ENCODE results near the gene RINT1. TPM values are rescaled to one million over a fixed set of nuclear protein-coding genes. Genes with fewer than 3 reads are reported as not detected.
A peak's percentile ranks its signal among the peaks of the same experiment; 100 is the strongest.

Gene RINT1
- 10 to 100 TPM; 35.1 to 37.3 (median 37.0) TPM for total RNA-seq
- 19.6 TPM for total RNA-seq (2013)

GRCh38 chr7:105531792-105532671 is at the start of gene RINT1:
TSS of gene RINT1 (plus strand) at chr7:105532201. CDS start at chr7:105532316, 115 bp downstream.
- Mint-ChIP-seq H3K27ac (peak within 1 kb of the TSS; percentile 91 to 94), H3K27me3 (ENCODE audit: low read depth in 2 of 2) (no peaks in the 10 kb centered on the region), H3K9me3 (no peaks in the 10 kb centered on the region), H3K4me1 (peaks cover 20 to 28% of the 10 kb centered on the region in 2 donors), H3K4me3 (peak within 1 kb of the TSS; percentile 95), H3K36me3 (no peaks in the 10 kb centered on the region)
- peak; percentile 70 for TF ChIP-seq CTCF (IDR thresholded peaks at IDR 0.05)
- ATAC-seq: peak; percentile 96 to 99 (median 96)
- Histone ChIP-seq H3K27me3 (ENCODE audit: control insufficient read depth, insufficient read depth, low read length) (no peaks in the 10 kb centered on the region), H3K4me3 (ENCODE audit: low read length) (peak within 1 kb of the TSS; percentile 91), H3K36me3 (ENCODE audit: control insufficient read depth, insufficient read depth, low read length) (peaks cover 8% of the 10 kb centered on the region), H3K4me1 (ENCODE audit: control insufficient read depth, insufficient read depth, low read length) (peaks cover 22% of the 10 kb centered on the region), H3K27ac (ENCODE audit: low read length) (peak within 1 kb of the TSS; percentile 91), H3K9me3 (ENCODE audit: control insufficient read depth, insufficient read depth, low read length) (no peaks in the 10 kb centered on the region)
- DNase-seq: peak; percentile 87 to 94
- under 1% methylated on average over 41 of the region's 42 CpGs for WGBS (ENCODE audit: insufficient coverage)
- intact Hi-C loops (cut with micrococcal nuclease): no loop called here

- no peaks in the 10 kb centered on the region for H3K9me3 Mint-ChIP-seq
- Histone ChIP-seq H3K27ac (ENCODE audit: low read length) (no peak overlapping the region), H3K4me1 (ENCODE audit: control insufficient read depth, insufficient read depth, low read length) (no peaks in the 10 kb centered on the region), H3K36me3 (ENCODE audit: control insufficient read depth, insufficient read depth, low read length) (no peaks in the 10 kb centered on the region), H3K4me3 (ENCODE audit: low read length) (no peak overlapping the region), H3K27me3 (ENCODE audit: control insufficient read depth, insufficient read depth, low read length) (no peaks in the 10 kb centered on the region), H3K9me3 (ENCODE audit: control insufficient read depth, insufficient read depth, low read length) (no peaks in the 10 kb centered on the region)
- no peaks in the 10 kb centered on the region for H3K4me1 Mint-ChIP-seq
- TF ChIP-seq CTCF (IDR thresholded peaks at IDR 0.05): peak; percentile 28
- intact Hi-C loops (cut with micrococcal nuclease): loop anchor here (5.0 kb wide), 1 partner anchor 506 kb away; no protein-coding TSS in a partner anchor
- 89% methylated on average over 4 of the region's 6 CpGs for WGBS (ENCODE audit: insufficient coverage)
- ATAC-seq (peak in 1 of 3 donors; percentile 36), DNase-seq (peak in 1 of 2 donors; percentile 57)
- no peaks in the 10 kb centered on the region for H3K27me3 Mint-ChIP-seq (ENCODE audit: low read depth in 2 of 2)
- H3K36me3 Mint-ChIP-seq: no peaks in the 10 kb centered on the region
- H3K4me3 Mint-ChIP-seq: no peak overlapping the region
- H3K27ac Mint-ChIP-seq: no peak overlapping the region
Measured at GRCh38 chr7:105487579-105488571, 44.1 kb upstream of the RINT1 start.

- no peaks in the 10 kb centered on the region for H3K36me3 ChIP-seq (ENCODE audit: control insufficient read depth, insufficient read depth, low read length)
- H3K27ac ChIP-seq (ENCODE audit: low read length): no peak overlapping the region
- no peaks in the 10 kb centered on the region for H3K27me3 ChIP-seq (ENCODE audit: control insufficient read depth, insufficient read depth, low read length)
- no peaks in the 10 kb centered on the region for H3K36me3 Mint-ChIP-seq
- TF ChIP-seq CTCF (IDR thresholded peaks at IDR 0.05): no peak
- H3K27me3 Mint-ChIP-seq (ENCODE audit: low read depth in 2 of 2): no peaks in the 10 kb centered on the region
- no peak overlapping the region for H3K4me3 ChIP-seq (ENCODE audit: low read length)
- H3K9me3 ChIP-seq (ENCODE audit: control insufficient read depth, insufficient read depth, low read length): no peaks in the 10 kb centered on the region
- H3K9me3 Mint-ChIP-seq: no peaks in the 10 kb centered on the region
- ATAC-seq (no peak), DNase-seq (no peak)
- no peaks in the 10 kb centered on the region for H3K4me1 ChIP-seq (ENCODE audit: control insufficient read depth, insufficient read depth, low read length)
- H3K27ac Mint-ChIP-seq: no peak overlapping the region
- intact Hi-C loops (cut with micrococcal nuclease): loop anchor here (5.0 kb wide), 1 partner anchor 507 kb away; no protein-coding TSS in a partner anchor
- H3K4me3 Mint-ChIP-seq: no peak overlapping the region
- 100% methylated on average over 2 of the region's 3 CpGs for WGBS (ENCODE audit: insufficient coverage)
- H3K4me1 Mint-ChIP-seq: no peaks in the 10 kb centered on the region
Measured at GRCh38 chr7:105489409-105489808, 42.6 kb upstream of the RINT1 start.
